GM19467 (cell line): ENCODE data around the gene TDRD5.

Experiments used
- ATAC-seq: cut with Tn5 transposase; IDR thresholded peaks from one replicate; pipeline ENCODE4 v1.9.1; 2021; ENCODE audit warnings: mild to moderate bottlenecking, moderate library complexity; ENCODE audit not compliant: unreplicated experiment

Gene TDRD5

GRCh38 chr1:179591592-179592580 lies at the start of gene TDRD5:
TDRD5 (plus strand) TSS chr1:179591832; CDS start chr1:179592616, 784 bp downstream.
- ATAC-seq: no peak

- no peak for ATAC-seq
Measured at GRCh38 chr1:179545321-179545720, 46.3 kb upstream of the TDRD5 start.

- no peak for ATAC-seq
Measured at GRCh38 chr1:179547021-179547535, 44.6 kb upstream of the TDRD5 start.

GRCh38 chr1:179548666-179549367 lies 42.8 kb upstream of the TDRD5 start:
- no peak for ATAC-seq

- no peak for ATAC-seq
Measured at GRCh38 chr1:179549368-179549700, 42.3 kb upstream of the TDRD5 start.

GRCh38 chr1:179550746-179551682 lies 40.6 kb upstream of the TDRD5 start:
- no peak for ATAC-seq

- ATAC-seq: no peak
Measured at GRCh38 chr1:179554427-179554826, 37.2 kb upstream of the TDRD5 start.

- ATAC-seq: no peak
Measured at GRCh38 chr1:179558078-179558477, 33.6 kb upstream of the TDRD5 start.

GRCh38 chr1:179575497-179576314 lies 15.9 kb upstream of the TDRD5 start, which contains the start of gene NPHS2:
NPHS2 (minus strand) TSS chr1:179575948; CDS start chr1:179575864, 84 bp downstream.
- no peak for ATAC-seq

- ATAC-seq: no peak
Measured at GRCh38 chr1:179576509-179576908, 15.1 kb upstream of the TDRD5 start.

- no peak for ATAC-seq
Measured at GRCh38 chr1:179583771-179584320, 7.8 kb upstream of the TDRD5 start.

GRCh38 chr1:179586107-179586823 lies 5.4 kb upstream of the TDRD5 start:
- ATAC-seq: no peak

- no peak for ATAC-seq
Measured at GRCh38 chr1:179587336-179587735, 4.3 kb upstream of the TDRD5 start.

- no peak for ATAC-seq
Measured at GRCh38 chr1:179588425-179589024, 3.1 kb upstream of the TDRD5 start.

GRCh38 chr1:179589509-179589908 lies 2.1 kb upstream of the TDRD5 start:
- ATAC-seq: no peak

GRCh38 chr1:179590671-179591070 lies 961 bp upstream of the TDRD5 start:
- ATAC-seq: no peak

GRCh38 chr1:179591253-179591591 lies 410 bp upstream of the TDRD5 start:
- no peak for ATAC-seq

- no peak for ATAC-seq
Measured at GRCh38 chr1:179598631-179599030, 7.0 kb downstream of the TDRD5 start.
